Measurements from ENCODE around the gene TTYH2. TPM values are rescaled to one million over a fixed set of nuclear protein-coding genes. Genes with fewer than 3 reads are reported as not detected.

TTYH2 gene
- total RNA-seq, 6 experiments from 2014 or later: 0.60 to 1.8 (median 1.3) TPM

- Histone ChIP-seq H3K36me3 (no peaks in the 10 kb centered on the region), H3K4me3 (no peak overlapping the region), H3K27ac (no peak overlapping the region), H3K27me3 (no peaks in the 10 kb centered on the region), H3K9me3 (no peaks in the 10 kb centered on the region), H3K4me1 (peaks cover 0 to 6% (median 3%) of the 10 kb centered on the region in 4 donors)
- intact Hi-C loops (cut with DNase I): no loop called here
- ATAC-seq (peak; percentile 61 to 64 (median 62)), DNase-seq (no peak)
- 24% methylated on average over 2 of the region's 2 CpGs for WGBS (ENCODE audit: insufficient coverage, low coverage, low lambda C conversion rate, missing lambda C conversion rate)
- TF ChIP-seq CTCF (IDR thresholded peaks at IDR 0.05) (no peak), POLR2A (IDR thresholded peaks at IDR 0.05) (no peak)
Measured at GRCh38 chr17:74190154-74190553, 23.2 kb upstream of the TTYH2 start.

- Histone ChIP-seq H3K9me3 (no peaks in the 10 kb centered on the region), H3K27ac (no peak overlapping the region), H3K4me1 (peaks cover 0 to 6% (median 3%) of the 10 kb centered on the region in 4 donors), H3K27me3 (no peaks in the 10 kb centered on the region), H3K4me3 (no peak overlapping the region), H3K36me3 (no peaks in the 10 kb centered on the region)
- DNase-seq (no peak), ATAC-seq (peak in 1 of 4 donors; percentile 27)
- TF ChIP-seq POLR2A (IDR thresholded peaks at IDR 0.05) (no peak), CTCF (IDR thresholded peaks at IDR 0.05) (no peak)
- WGBS (ENCODE audit: insufficient coverage, low coverage, low lambda C conversion rate, missing lambda C conversion rate): 59% methylated on average over 4 of the region's 6 CpGs
- intact Hi-C loops (cut with DNase I): no loop called here
Measured at GRCh38 chr17:74190807-74191406, 22.5 kb upstream of the TTYH2 start.

DNA sequence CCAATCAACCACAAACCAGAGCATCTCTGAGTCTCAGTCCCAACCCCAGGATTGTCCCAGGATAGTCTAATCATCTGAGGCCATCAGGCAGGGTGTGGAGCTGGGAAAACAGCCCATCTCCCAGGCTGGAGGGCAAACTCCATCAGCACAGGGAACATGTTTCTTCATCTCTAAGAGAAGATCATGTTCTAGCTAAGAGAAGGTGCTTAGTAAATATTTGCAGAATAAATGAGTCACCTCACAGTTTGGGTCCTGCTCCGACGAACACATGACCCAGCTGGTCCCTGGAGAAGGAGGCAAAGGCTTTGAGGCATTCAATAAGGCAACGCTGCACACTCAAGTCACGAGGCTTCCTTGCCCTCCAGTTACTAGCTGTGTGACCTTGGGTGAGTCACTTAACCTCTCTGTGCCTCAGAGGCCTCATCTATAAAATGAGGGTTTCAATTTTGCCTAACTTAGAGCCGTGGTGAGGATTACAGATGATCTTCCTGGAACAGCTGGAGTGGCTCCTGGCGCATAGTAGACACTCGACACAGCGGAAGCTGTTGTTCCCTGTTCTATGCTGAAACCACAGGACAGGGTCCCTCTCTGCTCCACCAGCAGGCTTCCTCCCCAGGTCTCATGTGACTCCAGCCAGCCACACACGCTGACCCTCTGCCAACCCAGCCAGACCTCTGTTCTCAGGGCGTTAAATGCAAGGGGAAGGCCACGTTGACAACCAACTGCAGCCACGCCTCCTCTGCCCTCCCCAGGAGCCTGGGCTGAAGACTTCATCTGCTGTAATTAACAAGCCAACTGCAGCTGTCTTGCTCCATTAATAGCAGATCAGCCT is 20.2 kb upstream of the TTYH2 start:
- H3K4me3 ChIP-seq: no peak overlapping the region
- TF ChIP-seq CTCF (IDR thresholded peaks at IDR 0.05) (no peak), POLR2A (IDR thresholded peaks at IDR 0.05) (no peak)
- H3K9me3 ChIP-seq: no peaks in the 10 kb centered on the region
- no peaks in the 10 kb centered on the region for H3K27me3 ChIP-seq
- peak; percentile 78 to 89 (median 84) for ATAC-seq
- WGBS (ENCODE audit: insufficient coverage, low coverage, low lambda C conversion rate, missing lambda C conversion rate): 19% methylated on average over 8 of the region's 12 CpGs
- intact Hi-C loops (cut with DNase I): no loop called here
- no peaks in the 10 kb centered on the region for H3K36me3 ChIP-seq
- peak; percentile 54 to 72 (median 70) for DNase-seq
- H3K27ac ChIP-seq: peak overlapping the region in 1 of 3 donors; percentile 14
- H3K4me1 ChIP-seq: peaks cover 0 to 6% (median 3%) of the 10 kb centered on the region in 4 donors

- Histone ChIP-seq H3K9me3 (no peaks in the 10 kb centered on the region), H3K27me3 (no peaks in the 10 kb centered on the region), H3K4me3 (no peak overlapping the region), H3K4me1 (peaks cover 0 to 11% (median 3%) of the 10 kb centered on the region in 4 donors), H3K27ac (no peak overlapping the region), H3K36me3 (no peaks in the 10 kb centered on the region)
- 69% methylated on average over 5 of the region's 9 CpGs for WGBS (ENCODE audit: insufficient coverage, low coverage, low lambda C conversion rate, missing lambda C conversion rate)
- intact Hi-C loops (cut with DNase I): no loop called here
- ATAC-seq (no peak), DNase-seq (no peak)
- TF ChIP-seq CTCF (IDR thresholded peaks at IDR 0.05): no peak
- no peak for TF ChIP-seq POLR2A (IDR thresholded peaks at IDR 0.05)
Measured at GRCh38 chr17:74194682-74195081, 18.7 kb upstream of the TTYH2 start.

Data from right lobe of liver (tissue), 6 donors.